Activated CD4-positive, alpha-beta T cell treated with anti-CD3 and anti-CD28 coated beads for 36 hours (primary cell): Measurements from ENCODE around the gene DGKG. TPM values are rescaled to one million over a fixed set of nuclear protein-coding genes. Genes with fewer than 3 reads are reported as not detected.

Experiments
- ATAC-seq: fragments of 200-7000 bp; cut with Tn5 transposase; one replicate; pipeline ENCODE4 v1.10.0; 2021; ENCODE audit warnings: mild to moderate bottlenecking, moderate library complexity
- CTCF ChIA-PET: fragments of 350-600 bp; sonication (Branson Sonifier 250); formaldehyde crosslinking; loops from one replicate; lab custom pipeline; 2021; ENCODE audit warnings: antibody characterized with exemption; lab: Charles Lee
- POLR2A ChIA-PET: fragments of 350-600 bp; sonication (Branson Sonifier 250); formaldehyde crosslinking; loops from one replicate; lab custom pipeline; 2021; ENCODE audit warnings: antibody characterized with exemption, inconsistent platforms; lab: Charles Lee
- DNase-seq: peaks from one replicate; pipeline ENCODE4 v3.0.0-alpha.2; 2020
- H3K27ac Mint-ChIP-seq: one replicate; pipeline ENCODE4 v1.8.0; 2021; ENCODE audit warnings: mixed read lengths
- H3K27me3 Mint-ChIP-seq: one replicate; pipeline ENCODE4 v1.8.0; 2021; ENCODE audit warnings: mixed read lengths
- H3K36me3 Mint-ChIP-seq: one replicate; pipeline ENCODE4 v1.8.0; 2021; ENCODE audit warnings: low read depth, mixed read lengths
- H3K4me1 Mint-ChIP-seq: one replicate; pipeline ENCODE4 v1.8.0; 2021; ENCODE audit warnings: mixed read lengths
- H3K4me3 Mint-ChIP-seq: one replicate; pipeline ENCODE4 v1.8.0; 2021; ENCODE audit warnings: mild to moderate bottlenecking, moderate library complexity, mixed read lengths
- H3K9me3 Mint-ChIP-seq: one replicate; pipeline ENCODE4 v1.8.0; 2021; ENCODE audit warnings: low read depth, mixed read lengths
- intact Hi-C, 2 experiments: fragments of 100-400 bp; cut with DNase I in 1 of 2; cut with micrococcal nuclease in 1 of 2; formaldehyde crosslinking; loops; one replicate each; pipeline versions ENCODE4 v1.14.2 to v1.15.1; 2022 to 2024; cut with DNase I, micrococcal nuclease
- total RNA-seq, 2 experiments: library from RNA; stranded (reverse); gene quantifications; one replicate each; pipeline ENCODE4 v1.2.3, GENCODE V29; 2021

Gene DGKG
- total RNA-seq, 2 experiments from 2014 or later: 0.71 to 1.3 TPM

- no peaks in the 10 kb centered on the region for H3K9me3 Mint-ChIP-seq
- POLR2A ChIA-PET: no interaction called here
- no peak overlapping the region for H3K27ac Mint-ChIP-seq
- DNase-seq (no peak), ATAC-seq (no peak)
- H3K27me3 Mint-ChIP-seq: peaks cover 6% of the 10 kb centered on the region
- CTCF ChIA-PET: interaction anchor here (0.7 kb wide), 1 partner anchor 428 kb away, joined by 4 read pairs; no protein-coding TSS in a partner anchor
- H3K36me3 Mint-ChIP-seq: no peaks in the 10 kb centered on the region
- H3K4me3 Mint-ChIP-seq: no peak overlapping the region
- intact Hi-C loops: no loop called here
- H3K4me1 Mint-ChIP-seq: no peaks in the 10 kb centered on the region
Observed at GRCh38 chr3:186128158-186128557, 233.9 kb downstream of the DGKG start.

- ATAC-seq (no peak), DNase-seq (no peak)
- H3K27ac Mint-ChIP-seq: no peak overlapping the region
- POLR2A ChIA-PET: no interaction called here
- H3K9me3 Mint-ChIP-seq: no peaks in the 10 kb centered on the region
- H3K36me3 Mint-ChIP-seq: no peaks in the 10 kb centered on the region
- CTCF ChIA-PET: interaction anchor here (0.5 kb wide), 1 partner anchor 413 kb away, joined by 6 read pairs; no protein-coding TSS in a partner anchor
- H3K4me3 Mint-ChIP-seq: no peak overlapping the region
- no peaks in the 10 kb centered on the region for H3K4me1 Mint-ChIP-seq
- peaks cover 9% of the 10 kb centered on the region for H3K27me3 Mint-ChIP-seq
- intact Hi-C loops: no loop called here
Observed at GRCh38 chr3:186127463-186127862, 234.6 kb downstream of the DGKG start.

- CTCF ChIA-PET: no interaction called here
- no peak for ATAC-seq
Observed at GRCh38 chr3:186125118-186125517, 236.9 kb downstream of the DGKG start.

GRCh38 chr3:186124592-186124991, 237.4 kb downstream of the DGKG start:
- CTCF ChIA-PET: interaction anchor here (0.6 kb wide), 1 partner anchor 181 kb away, joined by 4 read pairs; no protein-coding TSS in a partner anchor
- H3K4me3 Mint-ChIP-seq: no peak overlapping the region
- ATAC-seq: no peak
- H3K27me3 Mint-ChIP-seq: peaks cover 22% of the 10 kb centered on the region
- no peaks in the 10 kb centered on the region for H3K36me3 Mint-ChIP-seq
- no peak overlapping the region for H3K27ac Mint-ChIP-seq
- intact Hi-C loops: no loop called here
- POLR2A ChIA-PET: no interaction called here
- no peak for DNase-seq
- no peaks in the 10 kb centered on the region for H3K9me3 Mint-ChIP-seq
- no peaks in the 10 kb centered on the region for H3K4me1 Mint-ChIP-seq

More at GRCh38 chr3:186125118-186125517, 236.9 kb downstream of the DGKG start:
- H3K9me3 Mint-ChIP-seq: no peaks in the 10 kb centered on the region
- no peaks in the 10 kb centered on the region for H3K36me3 Mint-ChIP-seq
- POLR2A ChIA-PET: no interaction called here
- H3K4me3 Mint-ChIP-seq: no peak overlapping the region
- H3K27me3 Mint-ChIP-seq: peaks cover 19% of the 10 kb centered on the region
- H3K4me1 Mint-ChIP-seq: no peaks in the 10 kb centered on the region
- intact Hi-C loops: no loop called here
- H3K27ac Mint-ChIP-seq: no peak overlapping the region
- no peak for DNase-seq

- Mint-ChIP-seq H3K27me3 (peaks cover 38% of the 10 kb centered on the region), H3K4me1 (no peaks in the 10 kb centered on the region), H3K4me3 (no peak overlapping the region), H3K9me3 (no peaks in the 10 kb centered on the region), H3K27ac (no peak overlapping the region), H3K36me3 (no peaks in the 10 kb centered on the region)
- ChIA-PET CTCF (interaction anchor here (0.9 kb wide), 1 partner anchor 12 kb away, joined by 3 read pairs; no protein-coding TSS in a partner anchor), POLR2A (no interaction called here)
- DNase-seq (no peak), ATAC-seq (no peak)
- intact Hi-C loops: no loop called here
Observed at GRCh38 chr3:186123012-186123411, 239.0 kb downstream of the DGKG start.

GRCh38 chr3:186121968-186122367, 240.1 kb downstream of the DGKG start:
- H3K36me3 Mint-ChIP-seq: no peaks in the 10 kb centered on the region
- ChIA-PET POLR2A (no interaction called here), CTCF (interaction anchor here (0.5 kb wide), 1 partner anchor 175 kb away, joined by 4 read pairs; no protein-coding TSS in a partner anchor)
- ATAC-seq: no peak
- peaks cover 43% of the 10 kb centered on the region for H3K27me3 Mint-ChIP-seq
- no peak overlapping the region for H3K4me3 Mint-ChIP-seq
- H3K9me3 Mint-ChIP-seq: no peaks in the 10 kb centered on the region
- DNase-seq: no peak
- H3K27ac Mint-ChIP-seq: no peak overlapping the region
- intact Hi-C loops: no loop called here
- no peaks in the 10 kb centered on the region for H3K4me1 Mint-ChIP-seq

- no peaks in the 10 kb centered on the region for H3K9me3 Mint-ChIP-seq
- POLR2A ChIA-PET: no interaction called here
- H3K27ac Mint-ChIP-seq: no peak overlapping the region
Observed at GRCh38 chr3:186121278-186121677, 240.8 kb downstream of the DGKG start.

GRCh38 chr3:186119499-186119898, 242.5 kb downstream of the DGKG start:
- CTCF ChIA-PET: no interaction called here
- peaks cover 58% of the 10 kb centered on the region for H3K27me3 Mint-ChIP-seq
- no peak overlapping the region for H3K27ac Mint-ChIP-seq
- H3K36me3 Mint-ChIP-seq: no peaks in the 10 kb centered on the region
- no peaks in the 10 kb centered on the region for H3K4me1 Mint-ChIP-seq
- no peak for ATAC-seq
- no peak overlapping the region for H3K4me3 Mint-ChIP-seq
- POLR2A ChIA-PET: no interaction called here
- no peaks in the 10 kb centered on the region for H3K9me3 Mint-ChIP-seq
- intact Hi-C loops: no loop called here
- no peak for DNase-seq

More at GRCh38 chr3:186121278-186121677, 240.8 kb downstream of the DGKG start:
- no peak overlapping the region for H3K4me3 Mint-ChIP-seq
- peaks cover 48% of the 10 kb centered on the region for H3K27me3 Mint-ChIP-seq
- intact Hi-C loops: no loop called here
- ATAC-seq: no peak
- H3K4me1 Mint-ChIP-seq: no peaks in the 10 kb centered on the region
- no peaks in the 10 kb centered on the region for H3K36me3 Mint-ChIP-seq
- DNase-seq: no peak
- CTCF ChIA-PET: no interaction called here

- Mint-ChIP-seq H3K4me1 (no peaks in the 10 kb centered on the region), H3K4me3 (no peak overlapping the region), H3K27ac (no peak overlapping the region), H3K27me3 (peaks cover 63% of the 10 kb centered on the region), H3K36me3 (no peaks in the 10 kb centered on the region), H3K9me3 (no peaks in the 10 kb centered on the region)
- ChIA-PET CTCF (interaction anchor here (0.6 kb wide), 1 partner anchor 15 kb away, joined by 3 read pairs; no protein-coding TSS in a partner anchor), POLR2A (no interaction called here)
- intact Hi-C loops: no loop called here
- DNase-seq: no peak
- no peak for ATAC-seq
Observed at GRCh38 chr3:186118692-186119091, 243.3 kb downstream of the DGKG start.

- Mint-ChIP-seq H3K36me3 (no peaks in the 10 kb centered on the region), H3K9me3 (no peaks in the 10 kb centered on the region), H3K4me1 (no peaks in the 10 kb centered on the region), H3K4me3 (no peak overlapping the region), H3K27ac (no peak overlapping the region), H3K27me3 (peaks cover 69% of the 10 kb centered on the region)
- ATAC-seq (no peak), DNase-seq (no peak)
- POLR2A ChIA-PET: no interaction called here
- CTCF ChIA-PET: interaction anchor here (0.6 kb wide), 1 partner anchor 30 kb away, joined by 3 read pairs; no protein-coding TSS in a partner anchor
- intact Hi-C loops: no loop called here
Observed at GRCh38 chr3:186117521-186118134, 244.4 kb downstream of the DGKG start.

- H3K4me1 Mint-ChIP-seq: peaks cover 14% of the 10 kb centered on the region
- CTCF ChIA-PET: interaction anchor here (0.6 kb wide), 1 partner anchor 90 kb away, joined by 3 read pairs; no protein-coding TSS in a partner anchor
- ATAC-seq (no peak), DNase-seq (no peak)
- POLR2A ChIA-PET: no interaction called here
- no peak overlapping the region for H3K27ac Mint-ChIP-seq
- H3K27me3 Mint-ChIP-seq: peaks cover 76% of the 10 kb centered on the region
- intact Hi-C loops: no loop called here
- no peaks in the 10 kb centered on the region for H3K36me3 Mint-ChIP-seq
- H3K9me3 Mint-ChIP-seq: no peaks in the 10 kb centered on the region
- H3K4me3 Mint-ChIP-seq: no peak overlapping the region
Observed at GRCh38 chr3:186115239-186115996, 246.6 kb downstream of the DGKG start.
